ENCODE results near the gene ACO1. TPM values are rescaled to one million over a fixed set of nuclear protein-coding genes. Genes with fewer than 3 reads are reported as not detected.
A peak's percentile ranks its signal among the peaks of the same experiment; 100 is the strongest.

The ACO1 gene
- total RNA-seq (ENCODE audit: low replicate concordance) = 37.6 and 38.2 TPM in 2 replicates

DNA sequence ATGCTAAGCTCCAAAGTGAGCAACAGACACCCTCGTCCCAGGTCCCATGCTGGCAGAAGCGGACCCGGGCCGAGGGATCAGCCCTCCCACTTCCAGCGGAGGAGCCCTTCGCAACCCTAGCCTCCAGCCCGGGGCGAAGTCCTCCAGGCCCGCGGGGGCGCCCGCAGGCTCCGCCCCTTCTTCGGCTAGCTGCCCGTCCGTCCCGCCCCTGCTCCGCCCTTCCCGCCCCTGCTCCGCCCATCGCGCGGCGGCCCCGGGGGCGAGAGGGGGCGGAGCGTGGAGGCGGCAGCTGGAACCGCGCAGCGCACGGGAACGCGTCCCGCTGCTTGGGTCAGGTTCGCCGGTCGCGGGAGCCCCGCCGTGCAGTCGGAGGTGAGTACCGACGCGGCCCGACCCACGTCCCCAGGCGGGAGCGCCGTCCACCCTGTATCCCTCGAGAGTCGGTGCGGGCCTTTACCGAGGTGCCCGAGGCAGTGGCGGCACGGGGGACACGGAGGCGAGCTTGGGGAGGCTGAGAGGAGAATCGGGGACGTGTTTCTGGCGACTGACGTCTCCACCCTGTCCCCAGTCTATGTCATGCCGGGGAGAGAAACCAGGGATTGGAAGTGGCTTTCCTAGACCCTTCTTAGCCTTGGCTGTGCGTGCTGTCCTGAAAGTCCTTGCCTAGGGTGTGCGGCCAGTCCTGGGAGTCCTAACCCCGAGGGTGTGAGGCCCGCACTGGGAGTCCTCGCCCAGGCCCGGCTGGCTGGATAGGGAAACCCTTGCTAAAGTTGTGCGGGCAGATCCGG, at the start of gene ACO1:
Gene ACO1 (plus strand): TSS at position 280 of the 788 bp plus-strand sequence. CDS start 20,864 bp downstream, outside the sequence.
- TF ChIP-seq, protein P1, sequence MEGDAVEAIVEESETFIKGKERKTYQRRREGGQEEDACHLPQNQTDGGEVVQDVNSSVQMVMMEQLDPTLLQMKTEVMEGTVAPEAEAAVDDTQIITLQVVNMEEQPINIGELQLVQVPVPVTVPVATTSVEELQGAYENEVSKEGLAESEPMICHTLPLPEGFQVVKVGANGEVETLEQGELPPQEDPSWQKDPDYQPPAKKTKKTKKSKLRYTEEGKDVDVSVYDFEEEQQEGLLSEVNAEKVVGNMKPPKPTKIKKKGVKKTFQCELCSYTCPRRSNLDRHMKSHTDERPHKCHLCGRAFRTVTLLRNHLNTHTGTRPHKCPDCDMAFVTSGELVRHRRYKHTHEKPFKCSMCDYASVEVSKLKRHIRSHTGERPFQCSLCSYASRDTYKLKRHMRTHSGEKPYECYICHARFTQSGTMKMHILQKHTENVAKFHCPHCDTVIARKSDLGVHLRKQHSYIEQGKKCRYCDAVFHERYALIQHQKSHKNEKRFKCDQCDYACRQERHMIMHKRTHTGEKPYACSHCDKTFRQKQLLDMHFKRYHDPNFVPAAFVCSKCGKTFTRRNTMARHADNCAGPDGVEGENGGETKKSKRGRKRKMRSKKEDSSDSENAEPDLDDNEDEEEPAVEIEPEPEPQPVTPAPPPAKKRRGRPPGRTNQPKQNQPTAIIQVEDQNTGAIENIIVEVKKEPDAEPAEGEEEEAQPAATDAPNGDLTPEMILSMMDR (IDR thresholded peaks at IDR 0.05) = peak; percentile 10
- peak; percentile 53 for TF ChIP-seq EZH2 (IDR thresholded peaks at IDR 0.05)
- TF ChIP-seq EZH2phosphoT487 (IDR thresholded peaks at IDR 0.05) = peak; percentile 5
- peaks cover 54% of the 10 kb centered on the region for H3K27me3 ChIP-seq
- no peaks in the 10 kb centered on the region for H3F3A ChIP-seq (ENCODE audit: low read depth)
- H3K4me3 Mint-ChIP-seq = peak within 1 kb of the TSS; percentile 94
- H3K36me3 Mint-ChIP-seq = peaks cover 4% of the 10 kb centered on the region
- peak within 1 kb of the TSS; percentile 85 for H3K4me2 ChIP-seq
- no peaks in the 10 kb centered on the region for H3K4me1 ChIP-seq
- H3K27ac Mint-ChIP-seq = no peak within 1 kb of the TSS
- no peak within 1 kb of the TSS for H3K27ac ChIP-seq
- peak within 1 kb of the TSS; percentile 82 for H3K4me3 ChIP-seq
- peaks cover 8% of the 10 kb centered on the region for H3K4me1 Mint-ChIP-seq
- H3K36me3 ChIP-seq = no peaks in the 10 kb centered on the region
- no peaks in the 10 kb centered on the region for H3K9me3 ChIP-seq (ENCODE audit: low read depth)
- peaks cover 6% of the 10 kb centered on the region for H3K79me2 ChIP-seq (ENCODE audit: low read depth)
- peak within 1 kb of the TSS; percentile 94 for H2AFZ ChIP-seq (replicated peaks)
- H3K27me3 Mint-ChIP-seq (ENCODE audit: insufficient read depth, low read depth) = peaks cover 28% of the 10 kb centered on the region
- H4K20me1 ChIP-seq (ENCODE audit: low read depth) = no peaks in the 10 kb centered on the region
- no peaks in the 10 kb centered on the region for H3K9me3 Mint-ChIP-seq
- H3K9ac ChIP-seq = peak within 1 kb of the TSS; percentile 39
- DNase-seq (ENCODE audit: low spot score) = peak; percentile 96

DNA sequence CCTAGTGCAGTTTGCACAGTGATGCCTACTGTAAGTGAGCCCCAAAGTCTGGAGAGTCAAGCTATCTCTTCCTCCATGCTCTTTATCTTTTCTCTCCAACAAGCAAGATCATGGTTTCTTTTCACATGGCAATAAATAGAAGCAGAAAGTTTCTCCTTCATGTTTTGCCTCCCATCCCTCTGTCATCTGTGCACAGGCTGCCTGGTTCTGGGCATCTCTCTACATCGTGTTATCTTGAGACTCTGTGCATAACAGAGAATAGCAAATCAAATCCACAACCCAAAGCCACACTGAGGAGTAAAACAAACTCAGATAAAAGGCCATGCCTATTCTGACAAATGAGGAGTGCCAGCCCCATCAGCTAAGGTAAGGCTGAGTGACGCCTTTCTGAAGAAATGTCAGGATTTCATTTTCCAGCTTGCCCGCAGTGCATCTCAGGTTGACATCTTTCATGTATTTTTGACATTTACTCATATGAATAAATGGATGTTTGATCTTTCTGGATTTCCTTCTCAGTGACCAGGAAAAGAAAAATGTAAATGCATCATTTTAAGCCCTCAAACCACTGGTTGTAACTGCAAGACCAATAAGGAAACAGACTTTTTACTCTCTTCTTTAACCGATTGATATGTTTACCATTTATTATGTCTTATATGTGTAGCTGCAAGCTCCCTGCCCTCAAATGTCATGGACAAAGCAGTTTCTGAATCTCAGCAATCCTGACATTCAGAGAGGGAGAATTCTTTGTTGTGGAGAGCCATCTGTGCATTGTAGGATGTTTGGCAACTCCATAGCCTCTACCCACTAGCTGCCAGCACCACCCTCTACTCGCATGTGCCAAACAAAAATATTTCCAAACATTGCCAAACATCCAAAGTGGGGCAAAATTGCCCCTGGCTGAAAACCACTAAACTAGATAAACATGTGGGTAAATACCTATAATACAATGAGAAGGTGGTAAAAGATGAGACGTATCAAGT, 49.2 kb upstream of the ACO1 start:
- Histone ChIP-seq H3K36me3 (no peaks in the 10 kb centered on the region), H3K9ac (no peak overlapping the region), H3K27ac (no peak overlapping the region), H3K4me3 (no peak overlapping the region), H3K4me2 (no peak overlapping the region), H4K20me1 (ENCODE audit: low read depth) (no peaks in the 10 kb centered on the region), H2AFZ (replicated peaks) (peak overlapping the region; percentile 11), H3K79me2 (ENCODE audit: low read depth) (no peaks in the 10 kb centered on the region), H3K4me1 (peaks cover 46% of the 10 kb centered on the region), H3K9me3 (ENCODE audit: low read depth) (no peaks in the 10 kb centered on the region), H3K27me3 (no peaks in the 10 kb centered on the region), H3F3A (ENCODE audit: low read depth) (peaks cover 11% of the 10 kb centered on the region)
- Mint-ChIP-seq H3K4me1 (peaks cover 28% of the 10 kb centered on the region), H3K27me3 (ENCODE audit: insufficient read depth, low read depth) (peaks cover 2% of the 10 kb centered on the region), H3K36me3 (no peaks in the 10 kb centered on the region), H3K4me3 (no peak overlapping the region), H3K9me3 (peaks cover 2% of the 10 kb centered on the region), H3K27ac (no peak overlapping the region)
- no peak for DNase-seq (ENCODE audit: low spot score)
- TF ChIP-seq, protein P1 (IDR thresholded peaks at IDR 0.05) = no peak
- TF ChIP-seq EZH2phosphoT487 (IDR thresholded peaks at IDR 0.05) (no peak), EZH2 (IDR thresholded peaks at IDR 0.05) (no peak)

DNA sequence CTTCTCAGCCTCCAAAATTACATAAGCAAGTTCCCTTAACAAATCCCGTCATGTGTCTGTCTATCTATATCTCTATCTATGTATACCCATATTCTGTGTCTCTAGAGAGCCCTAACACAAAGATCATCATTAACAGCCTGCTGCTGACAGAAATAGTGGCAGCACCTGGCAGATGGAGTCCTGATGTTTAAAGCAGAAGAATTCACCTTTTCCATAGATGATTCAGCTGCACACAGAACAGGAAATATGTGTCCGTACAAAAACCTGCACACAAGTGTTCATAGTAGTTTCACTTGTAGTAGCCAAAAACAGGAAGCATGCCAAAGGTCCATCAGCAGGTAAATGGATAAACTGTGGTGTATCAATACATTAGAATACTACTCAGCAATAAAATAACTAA, 45.0 kb upstream of the ACO1 start:
- peak overlapping the region; percentile 54 for H3K27ac Mint-ChIP-seq
- H3K4me3 ChIP-seq = no peak overlapping the region
- peaks cover 44% of the 10 kb centered on the region for H3K4me1 Mint-ChIP-seq

More for the DNA sequence above, 45.0 kb upstream of the ACO1 start:
- peaks cover 52% of the 10 kb centered on the region for H3K4me1 ChIP-seq
- H3K9ac ChIP-seq = no peak overlapping the region
- H2AFZ ChIP-seq (replicated peaks) = no peak overlapping the region
- H3K4me2 ChIP-seq = peak overlapping the region; percentile 58
- TF ChIP-seq, protein P1 (IDR thresholded peaks at IDR 0.05) = no peak
- no peak for TF ChIP-seq EZH2phosphoT487 (IDR thresholded peaks at IDR 0.05)
- TF ChIP-seq EZH2 (IDR thresholded peaks at IDR 0.05) = no peak
- no peaks in the 10 kb centered on the region for H3K9me3 ChIP-seq (ENCODE audit: low read depth)
- H3K27me3 ChIP-seq = no peaks in the 10 kb centered on the region
- no peak for DNase-seq (ENCODE audit: low spot score)
- no peaks in the 10 kb centered on the region for H4K20me1 ChIP-seq (ENCODE audit: low read depth)
- H3F3A ChIP-seq (ENCODE audit: low read depth) = peaks cover 17% of the 10 kb centered on the region
- no peaks in the 10 kb centered on the region for H3K27me3 Mint-ChIP-seq (ENCODE audit: insufficient read depth, low read depth)
- H3K9me3 Mint-ChIP-seq = peaks cover 2% of the 10 kb centered on the region
- no peaks in the 10 kb centered on the region for H3K36me3 Mint-ChIP-seq
- no peak overlapping the region for H3K27ac ChIP-seq
- H3K4me3 Mint-ChIP-seq = no peak overlapping the region
- H3K36me3 ChIP-seq = no peaks in the 10 kb centered on the region
- H3K79me2 ChIP-seq (ENCODE audit: low read depth) = no peaks in the 10 kb centered on the region
